ENCODE results near the gene SH3RF2.

- TF ChIP-seq EZH2 (IDR thresholded peaks at IDR 0.05) (no peak), POLR2AphosphoS5 (IDR thresholded peaks at IDR 0.05; ENCODE audit: borderline replicate concordance, low read depth, low read length) (no peak), FOXP2 (optimal IDR thresholded peaks at IDR 0.05; ENCODE audit: control extremely low read depth, extremely low read length, insufficient read depth) (no peak)
These were observed 68.9 kb downstream of the SH3RF2 start for GRCh38 chr5:146005264-146005663.
